GM04503 (cell line): ENCODE data around the gene SPATS2L.

Experiments
- DNase-seq: peaks from one replicate; pipeline ENCODE4 v3.0.0-alpha.2; 2012; ENCODE audit warnings: low read depth

The SPATS2L gene

DNA sequence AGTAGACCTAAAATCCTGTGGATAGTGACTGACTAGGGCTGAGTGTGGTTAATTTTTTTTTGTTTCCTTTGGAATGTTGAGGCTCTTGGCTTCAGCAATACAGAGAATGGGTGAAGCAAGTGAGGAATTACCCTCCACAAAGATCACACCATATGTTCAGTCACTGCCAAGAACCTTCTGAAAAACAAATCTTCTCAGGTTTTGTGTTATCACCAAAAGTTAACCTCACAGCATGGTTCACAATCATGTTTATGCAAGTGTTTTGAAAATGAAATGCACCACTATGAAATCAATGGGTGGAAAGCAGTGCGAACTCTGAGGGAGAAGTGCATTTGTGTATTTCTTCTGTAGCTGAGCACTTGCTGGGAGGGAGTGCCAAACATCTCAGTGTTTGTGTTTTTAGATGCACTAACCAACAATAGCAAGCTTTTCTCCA lies 44.4 kb downstream of the SPATS2L start:
- peak; percentile 34 for DNase-seq

DNA sequence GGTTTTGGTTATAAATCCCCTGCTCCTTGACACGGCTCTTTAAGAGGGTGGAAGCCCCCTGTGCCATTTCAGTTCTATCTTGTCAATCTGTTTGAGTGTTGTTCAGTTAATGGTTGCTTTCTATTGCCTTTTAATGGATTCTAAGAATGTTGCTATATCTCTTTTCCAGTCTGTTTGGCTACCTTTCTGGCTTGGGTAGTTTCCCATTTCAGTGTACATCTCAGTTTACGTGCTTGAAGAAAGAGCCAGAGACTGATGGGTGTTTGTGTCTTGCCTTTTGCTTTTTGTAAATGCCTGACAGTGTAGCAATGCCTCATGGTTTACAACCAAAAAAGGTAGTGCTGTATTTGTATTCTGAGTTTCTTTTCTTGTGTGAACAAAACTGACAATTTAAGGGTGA lies 45.3 kb downstream of the SPATS2L start:
- no peak for DNase-seq

DNA sequence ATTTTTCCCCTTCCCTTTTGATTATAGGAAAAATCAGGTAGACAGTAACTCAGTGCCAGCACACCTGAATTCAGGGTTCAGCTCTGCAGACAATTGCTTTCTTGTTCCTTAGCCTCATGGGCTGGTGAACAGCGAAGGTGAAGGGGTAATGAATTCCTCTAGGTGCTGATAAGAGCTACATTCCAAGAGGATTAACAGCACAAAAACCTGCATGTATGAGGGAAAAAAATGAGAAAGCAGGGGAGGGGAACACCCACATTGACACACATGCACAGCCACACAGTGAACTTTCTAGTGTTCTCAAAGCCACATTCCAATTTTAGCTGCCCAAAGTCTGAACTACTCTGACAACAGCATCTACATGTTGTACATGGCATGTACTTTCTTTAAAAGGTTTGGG lies 46.1 kb downstream of the SPATS2L start:
- DNase-seq: no peak

DNA sequence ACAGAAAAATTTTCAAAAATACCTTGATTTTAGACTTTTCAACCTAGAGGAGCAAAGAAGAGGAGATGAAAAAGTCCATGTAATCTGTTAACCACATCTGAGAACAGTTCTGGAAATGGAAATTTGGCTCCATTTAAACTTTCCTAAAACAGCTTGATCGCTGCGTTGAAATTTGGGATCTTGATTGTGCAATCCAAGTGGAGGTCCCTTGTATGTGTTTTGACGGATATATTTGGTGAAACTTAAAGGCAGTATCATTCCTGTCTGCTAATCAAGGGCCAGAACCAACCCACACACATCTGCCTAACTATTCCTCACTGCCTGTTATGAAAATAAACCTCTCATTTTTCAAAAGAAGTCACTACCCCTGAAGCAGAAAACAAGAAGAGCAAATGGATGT lies 46.6 kb downstream of the SPATS2L start:
- DNase-seq: no peak

DNA sequence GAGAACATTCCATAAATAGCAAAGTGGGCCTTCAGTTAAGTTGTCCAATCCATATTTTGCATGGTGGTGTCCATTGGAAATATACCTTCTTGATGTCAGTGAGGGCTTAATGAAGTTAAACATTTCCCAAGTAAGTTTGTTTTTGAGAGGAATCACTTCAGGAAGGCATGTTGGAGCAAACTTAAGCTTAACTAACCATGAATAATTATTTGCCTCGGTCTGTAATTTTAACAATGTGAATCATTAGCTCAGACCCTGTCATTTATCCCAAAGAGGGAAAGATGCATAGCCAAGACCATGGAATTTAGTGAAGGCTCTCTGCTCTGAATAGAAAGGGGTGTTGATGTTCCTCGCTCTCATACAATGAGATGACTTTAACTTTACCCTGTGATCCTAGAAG lies 47.4 kb downstream of the SPATS2L start:
- no peak for DNase-seq

DNA sequence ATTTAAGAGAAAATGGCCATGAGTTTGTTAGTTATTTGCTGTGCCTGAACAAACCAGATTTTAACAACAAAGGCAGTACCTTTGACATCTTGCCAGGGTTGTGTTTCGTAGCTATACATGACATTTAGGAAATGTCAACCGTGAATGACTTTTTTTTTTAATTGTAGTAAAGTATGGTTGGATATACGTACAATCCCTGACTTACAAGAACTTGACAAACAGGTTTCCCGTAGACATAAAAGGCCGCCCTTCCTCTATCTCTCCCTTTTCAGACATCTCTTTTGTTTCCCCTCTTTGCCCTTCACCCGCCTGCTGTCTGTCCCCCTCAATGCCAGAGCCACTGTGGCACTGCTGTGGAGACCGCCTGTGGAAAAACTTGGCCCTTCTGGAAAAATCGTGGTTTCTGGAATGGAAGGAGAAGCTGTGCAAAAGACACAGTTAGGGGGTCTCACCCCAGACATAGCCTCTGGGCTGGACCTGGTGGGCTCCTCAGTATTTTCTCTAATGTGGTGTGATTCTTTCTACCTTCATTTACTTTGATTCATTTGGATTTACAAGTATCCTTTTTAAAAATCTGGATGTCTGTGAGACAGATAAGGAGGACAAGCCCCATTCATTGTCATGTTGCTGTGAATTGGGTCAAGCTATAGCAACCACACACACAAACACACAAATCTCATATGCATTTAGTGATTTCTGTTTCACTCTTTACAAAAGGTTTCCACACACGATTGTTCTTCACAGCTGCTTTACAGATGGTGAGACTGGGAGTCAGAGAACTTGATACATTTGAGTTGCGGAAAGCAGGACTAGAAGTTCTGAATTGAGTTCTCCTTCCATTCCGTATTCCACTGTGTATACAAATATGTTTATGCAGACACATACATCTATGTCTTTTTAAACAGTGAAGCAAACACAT lies 48.6 kb downstream of the SPATS2L start:
- DNase-seq: no peak

DNA sequence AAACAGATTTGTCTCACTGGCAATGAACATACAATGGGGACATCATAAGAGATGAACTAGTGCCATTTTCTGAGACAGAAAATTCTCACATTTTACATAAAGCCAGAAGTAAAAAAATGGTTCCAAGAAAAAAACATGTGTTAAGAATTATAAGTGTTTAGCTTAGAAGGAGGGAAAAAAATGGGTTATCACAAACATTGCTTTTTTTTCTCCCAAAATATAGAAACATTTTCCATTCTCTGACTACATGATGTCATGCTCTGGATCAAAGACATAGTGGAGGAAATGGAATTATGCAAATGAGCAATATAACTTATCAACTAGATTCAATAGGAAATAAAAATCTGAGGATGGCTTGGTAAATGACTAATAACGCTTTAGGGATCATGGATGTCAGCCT lies 49.8 kb downstream of the SPATS2L start:
- DNase-seq: no peak

DNA sequence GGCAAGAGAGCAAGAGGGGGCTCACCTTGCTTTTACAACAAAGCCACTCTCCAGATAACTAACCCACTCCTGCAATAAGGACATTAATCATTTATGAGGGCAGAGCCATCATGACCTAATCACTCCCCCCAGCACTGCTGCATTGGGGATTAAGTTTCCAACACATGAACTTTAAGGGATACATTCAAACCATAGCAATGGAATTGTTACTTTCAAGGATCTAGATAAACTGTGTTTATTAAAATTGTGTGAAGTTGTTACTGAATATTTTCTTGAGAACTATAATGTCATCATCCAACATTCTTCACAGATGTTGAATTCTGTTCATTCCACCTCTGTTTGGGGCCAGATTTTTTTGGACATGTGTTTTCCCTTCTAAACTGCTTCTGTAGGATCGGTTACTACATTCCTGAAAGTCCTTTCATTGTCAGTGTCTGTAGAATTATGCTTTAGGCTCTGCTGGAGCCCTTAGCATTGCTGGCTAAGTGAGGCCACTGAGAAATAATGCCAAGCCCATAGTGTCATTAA lies 50.4 kb downstream of the SPATS2L start:
- DNase-seq: peak; percentile 87

DNA sequence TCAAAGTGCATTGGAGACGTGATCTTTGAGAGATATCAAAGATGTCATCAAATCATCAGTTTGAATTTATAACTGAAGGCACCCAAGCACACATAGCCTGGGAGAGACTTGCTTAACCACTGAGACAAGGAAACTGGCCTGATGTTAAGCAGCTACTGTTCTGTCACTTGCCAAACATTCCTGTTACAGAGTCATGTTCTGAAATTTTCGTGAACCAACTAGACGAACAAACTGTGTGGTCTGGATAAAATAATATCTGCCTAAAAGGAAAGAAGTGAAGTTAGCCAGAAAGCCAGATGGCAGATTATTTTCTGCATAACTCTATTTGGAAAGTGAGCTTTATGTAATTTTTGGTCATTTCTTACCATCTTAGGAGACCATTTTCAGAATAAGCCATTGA lies 51.4 kb downstream of the SPATS2L start:
- no peak for DNase-seq

DNA sequence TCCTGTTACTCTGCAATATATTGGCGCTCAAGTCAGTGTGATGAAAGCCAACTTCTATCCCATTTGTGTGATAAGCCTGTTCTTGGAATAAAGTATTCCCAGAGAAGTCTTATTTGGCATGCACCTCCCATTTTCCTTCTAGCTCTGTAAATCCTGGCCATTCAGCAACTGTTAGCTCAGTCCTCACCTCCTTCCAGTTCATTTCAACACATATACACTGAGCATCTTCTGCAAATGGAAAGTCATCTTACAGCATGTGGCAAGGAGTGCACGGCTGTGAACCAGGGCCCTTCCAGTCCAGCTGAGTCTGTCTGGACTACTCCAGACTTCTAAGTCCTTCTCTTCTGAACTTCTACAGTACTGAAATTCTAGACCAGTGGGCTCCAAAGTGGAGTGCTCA lies 53.1 kb downstream of the SPATS2L start:
- DNase-seq: no peak

DNA sequence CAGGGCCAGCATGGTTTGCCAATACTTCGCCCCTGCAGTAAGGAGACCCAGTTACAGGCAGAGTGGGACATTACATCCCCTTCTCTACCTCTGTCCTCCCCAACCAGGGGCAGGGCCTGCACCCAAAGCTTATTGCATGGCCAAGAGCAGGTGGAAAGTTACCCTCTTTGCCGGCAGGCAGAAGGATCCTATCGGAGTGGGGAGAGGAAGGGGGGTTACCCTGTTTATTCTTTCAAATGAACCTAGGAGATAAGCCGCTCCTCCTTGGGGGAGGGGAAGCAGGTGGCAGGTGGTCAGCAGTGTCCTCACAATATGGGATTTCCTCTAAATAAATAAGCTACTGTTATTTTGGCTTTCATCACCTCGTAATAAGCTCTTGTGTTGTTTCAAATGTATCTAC lies 53.9 kb downstream of the SPATS2L start:
- DNase-seq: no peak

DNA sequence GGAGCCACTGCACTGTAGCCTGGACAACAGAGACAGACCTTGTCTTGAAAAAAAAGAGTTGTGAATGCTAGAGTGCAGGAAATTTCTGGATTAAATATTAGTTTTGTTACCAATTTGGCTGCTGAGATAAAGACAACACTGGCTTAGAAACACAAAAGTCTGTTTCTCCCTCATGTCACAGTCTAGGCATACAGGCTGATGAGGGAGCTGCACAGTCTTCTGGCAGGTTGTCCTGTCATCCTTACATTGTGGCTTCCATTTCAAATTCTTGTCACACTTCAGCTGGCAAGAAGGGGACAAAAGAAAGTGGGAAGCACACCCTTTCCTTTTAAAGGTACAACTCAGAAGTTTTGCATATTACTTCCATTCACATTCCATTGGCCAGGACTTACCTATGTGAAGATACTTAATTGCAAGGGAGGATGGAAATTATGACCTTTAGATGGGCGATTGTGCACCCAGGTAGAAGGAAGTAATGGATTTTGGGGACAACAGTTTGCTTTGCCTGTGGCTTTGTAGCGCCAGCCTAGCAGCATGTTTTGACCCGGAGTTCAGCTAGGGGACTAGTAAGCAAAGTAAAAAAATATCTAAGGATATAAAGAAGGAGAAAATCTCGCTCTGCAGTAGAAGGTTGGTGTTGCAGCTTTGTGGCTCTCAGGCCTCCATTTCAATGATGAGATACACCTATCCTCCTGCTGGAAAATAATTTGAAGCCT lies 55.9 kb downstream of the SPATS2L start:
- DNase-seq: no peak

DNA sequence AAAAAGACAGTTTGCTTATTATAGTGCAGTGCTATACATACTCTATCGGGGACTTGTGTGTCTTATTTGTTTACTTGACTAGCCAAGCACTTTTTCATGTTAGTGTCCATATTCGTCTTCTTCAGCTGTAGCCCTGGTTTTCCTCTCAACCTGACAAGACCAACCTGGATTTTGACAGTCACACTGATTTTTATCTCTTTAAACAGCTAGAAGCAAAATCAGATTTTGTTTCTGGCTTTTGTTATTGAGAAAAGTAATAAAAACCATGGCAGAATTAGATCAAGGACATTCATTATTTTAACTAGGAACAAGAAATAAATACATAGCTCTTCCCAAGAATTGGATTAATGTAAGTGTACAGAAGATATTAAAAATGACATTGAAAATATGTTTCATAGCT lies 56.8 kb downstream of the SPATS2L start:
- no peak for DNase-seq

DNA sequence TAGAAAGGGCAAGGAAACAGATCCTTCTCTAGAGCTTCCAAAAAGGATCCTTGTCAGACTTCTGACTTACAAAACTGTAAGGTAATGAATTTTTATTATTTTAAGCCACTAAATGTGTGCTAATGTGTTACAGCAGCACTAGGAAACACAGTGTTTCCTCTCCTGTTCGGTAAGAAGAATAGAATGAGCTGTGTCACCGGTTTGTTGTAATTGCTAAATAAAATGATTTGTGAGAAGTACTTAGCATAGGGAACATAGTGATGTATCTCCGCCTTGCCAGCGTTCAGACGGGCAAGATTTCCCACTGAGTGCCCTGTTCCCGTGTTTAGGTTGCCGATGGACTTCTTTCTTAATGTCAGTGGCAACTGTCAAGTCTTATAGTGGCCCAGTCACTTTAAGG lies 57.6 kb downstream of the SPATS2L start:
- DNase-seq: no peak

DNA sequence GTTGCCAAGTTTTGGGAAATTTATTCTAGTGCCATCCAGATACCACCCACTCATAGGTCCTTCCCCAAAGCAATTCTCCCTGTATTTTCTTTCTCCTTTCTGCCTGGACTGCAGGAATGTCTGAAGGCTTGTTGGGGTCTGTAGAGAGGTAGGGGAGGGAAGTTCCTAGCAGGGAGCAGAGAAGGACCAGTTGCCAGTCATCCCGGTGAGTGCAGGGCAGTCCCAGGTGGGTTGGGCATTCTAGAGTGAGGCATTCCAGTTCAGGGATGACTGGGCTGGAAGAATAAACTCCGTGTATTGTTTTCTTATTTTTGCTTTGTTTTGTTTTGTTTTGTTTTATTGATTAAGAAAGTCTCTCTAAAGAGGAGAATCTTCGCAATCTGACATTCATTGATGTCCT lies 58.1 kb downstream of the SPATS2L start:
- no peak for DNase-seq

DNA sequence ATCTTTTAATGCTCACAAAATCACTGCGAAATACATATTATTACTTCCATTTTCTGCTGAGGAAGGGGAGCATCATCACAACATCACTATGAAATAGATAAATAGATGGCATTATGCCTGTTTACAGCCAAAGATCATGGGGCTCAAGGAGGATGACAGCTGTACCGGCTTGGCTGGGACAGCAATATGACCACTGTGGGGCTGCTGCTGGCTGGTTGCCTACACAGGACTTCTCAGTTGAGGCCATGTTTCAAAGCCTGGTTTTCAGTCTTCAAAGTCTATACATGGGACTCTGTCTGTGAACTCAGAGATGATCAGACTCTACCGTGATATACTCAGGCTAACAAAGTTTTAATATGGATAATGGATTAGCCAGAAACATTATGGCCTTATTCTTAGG lies 58.7 kb downstream of the SPATS2L start:
- DNase-seq: no peak

DNA sequence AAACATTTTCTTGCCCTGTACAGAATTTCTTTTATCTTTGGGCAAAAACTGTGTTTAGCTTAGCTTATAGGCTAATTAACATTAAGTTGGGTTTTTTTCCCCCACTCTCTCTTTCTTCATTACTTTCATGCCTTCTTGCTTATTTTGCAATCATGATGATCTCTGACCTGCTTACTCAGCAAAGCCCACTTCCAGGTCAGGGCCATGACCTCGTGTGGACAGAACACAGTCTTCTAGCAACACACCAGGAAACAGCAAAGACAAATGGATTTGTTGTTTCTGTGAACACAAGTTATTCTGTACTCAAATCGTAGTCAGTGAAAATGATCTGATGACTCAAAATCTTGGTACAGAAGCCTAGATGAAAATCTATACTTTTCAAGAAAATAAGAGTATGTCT lies 60.7 kb downstream of the SPATS2L start:
- no peak for DNase-seq

DNA sequence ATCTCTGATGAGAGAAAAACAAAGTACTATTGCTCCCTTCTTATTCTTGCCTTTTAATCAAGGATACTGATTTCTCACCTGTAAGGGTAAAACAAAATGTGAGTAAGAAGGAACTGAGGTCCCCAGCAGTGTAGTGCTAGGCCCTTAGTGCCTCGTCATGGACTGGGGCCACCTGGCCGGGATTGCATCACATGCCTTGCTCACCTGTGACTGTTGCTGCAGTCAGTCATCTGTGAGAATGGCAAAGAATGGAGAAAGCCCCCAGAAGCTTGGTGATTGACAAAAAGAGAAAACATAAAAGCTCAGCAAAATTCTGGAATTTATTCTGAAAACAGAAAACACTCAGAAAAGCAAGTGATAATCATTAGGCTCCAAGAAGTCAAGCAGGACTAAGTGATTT lies 63.4 kb downstream of the SPATS2L start:
- no peak for DNase-seq

DNA sequence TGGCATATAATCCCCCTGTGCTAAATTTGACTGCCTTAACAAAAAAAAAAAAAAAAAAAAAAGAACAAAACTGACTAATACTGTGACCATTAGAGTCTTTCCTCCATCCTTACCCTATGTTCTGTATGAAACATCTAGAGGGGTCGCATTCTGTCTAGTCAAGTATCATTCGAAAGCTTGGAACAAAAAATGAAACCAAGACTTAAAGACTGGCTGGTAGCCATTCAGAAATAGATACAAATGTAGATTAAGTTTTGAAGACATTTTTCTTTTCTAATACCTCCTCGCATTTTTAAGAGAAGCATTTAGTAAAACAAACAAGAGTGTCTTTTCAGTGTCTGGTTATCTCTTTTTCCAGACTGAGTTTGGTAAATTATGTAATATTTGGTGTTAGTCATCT lies 66.7 kb downstream of the SPATS2L start:
- DNase-seq: no peak

DNA sequence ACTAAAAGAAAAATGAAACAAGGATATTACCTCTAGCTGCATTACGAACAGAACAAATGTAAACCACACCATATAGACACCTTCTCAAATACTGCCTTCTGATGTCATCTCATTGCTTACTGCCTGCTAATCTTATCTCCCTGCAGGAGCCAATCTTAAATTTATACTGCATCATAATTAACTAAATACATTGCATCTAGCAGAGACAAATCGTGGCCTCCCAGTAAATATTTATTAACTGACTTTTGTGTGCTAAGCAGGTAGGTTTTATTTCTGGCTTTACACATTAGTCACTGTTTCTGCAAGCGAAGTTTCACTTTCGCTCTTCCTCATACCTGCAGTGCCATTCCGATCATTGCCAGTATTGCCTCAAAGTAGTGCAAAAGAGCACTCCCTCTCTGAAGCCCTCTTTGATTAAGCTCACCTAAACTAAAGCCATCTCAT lies 67.5 kb downstream of the SPATS2L start:
- no peak for DNase-seq

DNA sequence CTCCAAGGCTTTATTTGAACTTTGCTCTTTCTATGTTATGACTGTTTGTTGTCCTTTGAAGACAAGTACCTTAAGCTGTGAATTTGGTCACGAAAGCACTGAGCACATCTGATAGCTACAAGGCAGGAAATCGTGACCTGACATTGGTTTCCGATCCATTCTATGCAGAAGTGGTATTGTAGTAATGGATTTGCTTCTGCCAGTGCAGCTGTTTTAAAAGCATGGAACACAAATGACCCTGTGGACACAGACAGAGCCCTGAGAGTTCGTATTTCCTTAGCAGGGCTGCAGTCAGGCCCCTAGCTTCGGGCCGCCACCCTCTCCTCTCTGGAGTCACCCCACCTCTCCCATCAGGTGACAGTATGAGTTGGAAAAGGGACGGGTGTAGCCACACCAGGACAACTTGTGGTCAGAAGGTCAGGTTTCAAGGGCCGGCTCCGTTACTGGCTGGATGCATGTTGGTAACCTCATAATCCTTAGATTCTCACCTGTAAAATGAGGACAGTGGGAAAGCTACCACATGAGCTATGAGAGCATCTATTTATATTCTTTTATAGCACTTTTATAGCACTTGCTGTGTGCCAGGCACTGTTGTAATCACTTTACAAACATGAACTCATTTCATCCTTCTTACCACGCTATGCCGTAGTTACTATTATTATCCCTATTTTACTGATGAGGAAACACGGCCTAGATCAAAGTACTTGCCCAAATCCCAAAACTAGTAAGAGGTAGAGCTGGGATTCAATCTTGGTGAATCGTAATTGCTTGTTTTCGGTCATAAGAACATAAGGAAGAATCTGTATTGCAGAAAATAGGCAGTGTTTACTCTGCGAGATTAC lies 70.2 kb downstream of the SPATS2L start:
- no peak for DNase-seq
